WTC11 (cell line): ENCODE results near the gene TSBP1. TPM values are rescaled to one million over a fixed set of nuclear protein-coding genes. Genes with fewer than 3 reads are reported as not detected.
A peak's percentile ranks its signal among the peaks of the same experiment; 100 is the strongest.

Experiments used
- ATAC-seq: fragments of 200-7000 bp; cut with Tn5 transposase; 2 replicates; pipeline ENCODE4 v1.10.0; 2021; ENCODE audit warnings: mild to moderate bottlenecking, moderate library complexity
- CTCF ChIA-PET: fragments of 300-600 bp; sonication (Branson Sonifier 250); formaldehyde crosslinking; loops from one replicate; lab custom pipeline; 2021; ENCODE audit warnings: antibody characterized with exemption; lab: Charles Lee
- POLR2A ChIA-PET: fragments of 350-600 bp; sonication (Branson Sonifier 250); formaldehyde crosslinking; loops from one replicate; lab custom pipeline; 2021; ENCODE audit warnings: antibody characterized with exemption; lab: Charles Lee
- DNase-seq: peaks from one replicate; pipeline ENCODE4 v3.0.0; 2021; ENCODE audit warnings: low spot score
- H3K27ac Mint-ChIP-seq: 2 replicates; pipeline ENCODE4 v1.8.0; 2021; ENCODE audit warnings: mixed read lengths
- H3K27me3 Mint-ChIP-seq: 2 replicates; pipeline ENCODE4 v1.8.0; 2021; ENCODE audit warnings: low read depth, mild to moderate bottlenecking, moderate library complexity, mixed read lengths
- H3K36me3 Mint-ChIP-seq: 2 replicates; pipeline ENCODE4 v1.8.0; 2021; ENCODE audit warnings: mixed read lengths
- H3K4me1 Mint-ChIP-seq: 2 replicates; pipeline ENCODE4 v1.8.0; 2022; ENCODE audit warnings: mixed read lengths
- H3K4me3 Mint-ChIP-seq: 2 replicates; pipeline ENCODE4 v1.8.0; 2021; ENCODE audit warnings: mild to moderate bottlenecking, moderate library complexity, mixed read lengths
- H3K9me3 Mint-ChIP-seq: 2 replicates; pipeline ENCODE4 v1.8.0; 2021; ENCODE audit warnings: mixed read lengths
- ATF6 ChIP-seq: sonication (generic); formaldehyde crosslinking; IDR thresholded peaks from 2 replicates; pipeline ENCODE4 v1.8.1; 2023; ENCODE audit warnings: mild to moderate bottlenecking, missing genetic modification reagents
- CBFB ChIP-seq: sonication (generic); formaldehyde crosslinking; IDR thresholded peaks from 2 replicates; pipeline ENCODE4 v1.8.1; 2022; ENCODE audit warnings: mild to moderate bottlenecking, low read depth, missing genetic modification reagents
- E2F1 ChIP-seq: sonication (generic); formaldehyde crosslinking; IDR thresholded peaks from 2 replicates; pipeline ENCODE4 v1.8.0; 2022; ENCODE audit warnings: mild to moderate bottlenecking, missing genetic modification reagents
- E2F4 ChIP-seq: sonication (generic); formaldehyde crosslinking; IDR thresholded peaks from 2 replicates; pipeline ENCODE4 v1.8.1; 2022; ENCODE audit warnings: low read depth, mild to moderate bottlenecking, moderate library complexity, missing genetic modification reagents, borderline replicate concordance
- E2F5 ChIP-seq: sonication (generic); formaldehyde crosslinking; IDR thresholded peaks from 2 replicates; pipeline ENCODE4 v1.8.1; 2022; ENCODE audit warnings: mild to moderate bottlenecking, moderate library complexity, missing genetic modification reagents
- ERG ChIP-seq: fragments of 250-450 bp; sonication (Bioruptor Pico); IDR thresholded peaks from 2 replicates; pipeline ENCODE4 v1.8.0; 2021; ENCODE audit warnings: mild to moderate bottlenecking
- FOXJ3 ChIP-seq: sonication (generic); formaldehyde crosslinking; IDR thresholded peaks from 2 replicates; pipeline ENCODE4 v1.9.0; 2021; ENCODE audit warnings: missing genetic modification reagents, mild to moderate bottlenecking, borderline replicate concordance
- GTF2I ChIP-seq: fragments of 250-450 bp; sonication (Bioruptor Pico); conservative IDR thresholded peaks from 2 replicates; pipeline ENCODE4 v1.4.0; 2021; ENCODE audit warnings: mild to moderate bottlenecking
- HMGA2 ChIP-seq: fragments of 250-450 bp; sonication (Bioruptor Pico); IDR thresholded peaks from 2 replicates; pipeline ENCODE4 v1.4.0; 2021; ENCODE audit warnings: mild to moderate bottlenecking, moderate library complexity
- HMGXB4 ChIP-seq: sonication (generic); formaldehyde crosslinking; IDR thresholded peaks from 2 replicates; pipeline ENCODE4 v1.8.1; 2023; ENCODE audit warnings: mild to moderate bottlenecking, moderate library complexity, missing genetic modification reagents
- JAZF1 ChIP-seq: fragments of 250-450 bp; sonication (Bioruptor Pico); IDR thresholded peaks from 2 replicates; pipeline ENCODE4 v1.9.0; 2021; ENCODE audit warnings: moderate library complexity, mild to moderate bottlenecking, inconsistent platforms
- JUN ChIP-seq: sonication (generic); formaldehyde crosslinking; IDR thresholded peaks from 2 replicates; pipeline ENCODE4 v1.8.0; 2023; ENCODE audit warnings: mild to moderate bottlenecking, missing genetic modification reagents
- MLX ChIP-seq: sonication (generic); formaldehyde crosslinking; IDR thresholded peaks from 2 replicates; pipeline ENCODE4 v1.8.1; 2023; ENCODE audit warnings: mild to moderate bottlenecking, missing genetic modification reagents, moderate library complexity
- MXD4 ChIP-seq: fragments of 250-450 bp; sonication (Bioruptor Pico); IDR thresholded peaks from 2 replicates; pipeline ENCODE4 v1.8.0; 2021; ENCODE audit warnings: mild to moderate bottlenecking, moderate library complexity, borderline replicate concordance
- NFATC4 ChIP-seq: fragments of 250-450 bp; sonication (Bioruptor Pico); IDR thresholded peaks from 2 replicates; pipeline ENCODE4 v1.9.0; 2021; ENCODE audit warnings: mild to moderate bottlenecking
- NFE2L1 ChIP-seq: sonication (generic); formaldehyde crosslinking; IDR thresholded peaks from 2 replicates; pipeline ENCODE4 v1.8.1; 2023; ENCODE audit warnings: missing genetic modification reagents
- OVOL2 ChIP-seq: fragments of 250-450 bp; sonication (Bioruptor Pico); IDR thresholded peaks from 2 replicates; pipeline ENCODE4 v1.9.0; 2021; ENCODE audit warnings: mild to moderate bottlenecking, borderline replicate concordance
- RELA ChIP-seq: sonication (generic); formaldehyde crosslinking; IDR thresholded peaks from 2 replicates; pipeline ENCODE4 v1.8.1; 2022; ENCODE audit warnings: missing genetic modification reagents, mild to moderate bottlenecking, borderline replicate concordance
- TEAD4 ChIP-seq: sonication (generic); formaldehyde crosslinking; IDR thresholded peaks from 2 replicates; pipeline ENCODE4 v1.8.0; 2022; ENCODE audit warnings: mild to moderate bottlenecking, missing genetic modification reagents
- ZBTB21 ChIP-seq: sonication (generic); formaldehyde crosslinking; IDR thresholded peaks from 2 replicates; pipeline ENCODE4 v1.8.1; 2023; ENCODE audit warnings: mild to moderate bottlenecking, missing genetic modification reagents, borderline replicate concordance
- ZMAT4 ChIP-seq: fragments of 250-450 bp; sonication (Bioruptor Pico); IDR thresholded peaks from 2 replicates; pipeline ENCODE4 v1.9.0; 2021; ENCODE audit warnings: mild to moderate bottlenecking
- ZNF138 ChIP-seq: sonication (generic); formaldehyde crosslinking; conservative IDR thresholded peaks from 2 replicates; pipeline ENCODE4 v1.8.1; 2022; ENCODE audit warnings: mild to moderate bottlenecking, moderate library complexity, missing genetic modification reagents
- ZNF232 ChIP-seq: sonication (generic); formaldehyde crosslinking; IDR thresholded peaks from 2 replicates; pipeline ENCODE4 v1.8.0; 2022; ENCODE audit warnings: mild to moderate bottlenecking, missing genetic modification reagents
- ZNF263 ChIP-seq: sonication (generic); formaldehyde crosslinking; IDR thresholded peaks from 2 replicates; pipeline ENCODE4 v1.8.1; 2022; ENCODE audit warnings: low read depth, mild to moderate bottlenecking, moderate library complexity, missing genetic modification reagents
- ZNF671 ChIP-seq: fragments of 250-450 bp; sonication (Bioruptor Pico); IDR thresholded peaks from 2 replicates; pipeline ENCODE4 v1.8.0; 2021; ENCODE audit warnings: mild to moderate bottlenecking
- ZSCAN18 ChIP-seq: fragments of 250-450 bp; sonication (Bioruptor Pico); IDR thresholded peaks from 2 replicates; pipeline ENCODE4 v2.1.2; 2022; ENCODE audit warnings: mild to moderate bottlenecking, moderate library complexity
- total RNA-seq: library from RNA; stranded (reverse); gene quantifications from 3 replicates; pipeline ENCODE4 v1.2.3, GENCODE V29; 2021

Gene TSBP1
- total RNA-seq, 1 experiment from 2014 or later, result not detected

GRCh38 chr6:32405656-32406055, 34.0 kb upstream of the TSBP1 start:
- no peak for DNase-seq
- Mint-ChIP-seq H3K27ac (no peak overlapping the region), H3K9me3 (peaks cover 4% of the 10 kb centered on the region), H3K36me3 (no peaks in the 10 kb centered on the region), H3K4me1 (peaks cover 10% of the 10 kb centered on the region; the same call in 1 of the 2 replicates), H3K4me3 (no peak overlapping the region), H3K27me3 (peaks cover 5% of the 10 kb centered on the region; the same call in 1 of the 2 replicates)
- ChIA-PET POLR2A (no interaction called here), CTCF (interaction anchor here (1.1 to 4.7 kb wide), 2 partner anchors 8 to 378 kb away, joined by 3 to 20 read pairs; no protein-coding TSS in a partner anchor)
- no peak for ATAC-seq
- no peak for TF ChIP-seq FOXJ3 (CRISPR knock-in tag)
- no peak for TF ChIP-seq ZSCAN18
- TF ChIP-seq JUN (CRISPR knock-in tag), result no peak
- TF ChIP-seq E2F4 (CRISPR knock-in tag), result no peak
- TF ChIP-seq NFE2L1, result no peak
- no peak for TF ChIP-seq ZNF671 (CRISPR knock-in tag)
- TF ChIP-seq ZNF263 (CRISPR knock-in tag), result no peak
- TF ChIP-seq NFATC4 (CRISPR knock-in tag), result no peak
- no peak for TF ChIP-seq HMGXB4
- TF ChIP-seq CBFB (CRISPR knock-in tag), result no peak
- no peak for TF ChIP-seq HMGA2 (CRISPR knock-in tag)
- no peak for TF ChIP-seq OVOL2 (CRISPR knock-in tag)
- TF ChIP-seq ZMAT4 (CRISPR knock-in tag), result no peak
- TF ChIP-seq ERG (CRISPR knock-in tag), result no peak
- no peak for TF ChIP-seq MXD4 (CRISPR knock-in tag)
- no peak for TF ChIP-seq ZBTB21 (CRISPR knock-in tag)
- no peak for TF ChIP-seq ATF6 (CRISPR knock-in tag)
- no peak for TF ChIP-seq GTF2I (CRISPR knock-in tag)

- CTCF ChIA-PET, result interaction anchor here (1.2 to 4.7 kb wide), 3 partner anchors 10 to 157 kb away, joined by 3 to 20 read pairs (median 12); no protein-coding TSS in a partner anchor
- peak; percentile 70 for ATAC-seq
- TF ChIP-seq JAZF1 (CRISPR knock-in tag) (no peak), E2F5 (CRISPR knock-in tag) (no peak), TEAD4 (CRISPR knock-in tag) (no peak), MLX (no peak), CBFB (CRISPR knock-in tag) (no peak), RELA (CRISPR knock-in tag) (no peak), NFE2L1 (no peak), ZNF138 (CRISPR knock-in tag) (no peak), E2F1 (no peak), ZNF232 (CRISPR knock-in tag) (no peak)
These were observed 31.1 kb upstream of the TSBP1 start for GRCh38 chr6:32402812-32403211.

More at GRCh38 chr6:32402812-32403211, 31.1 kb upstream of the TSBP1 start:
- peaks cover 10% of the 10 kb centered on the region; the same call in 1 of the 2 replicates for H3K4me1 Mint-ChIP-seq
- H3K36me3 Mint-ChIP-seq, result no peaks in the 10 kb centered on the region
- POLR2A ChIA-PET, result no interaction called here
- H3K27ac Mint-ChIP-seq, result no peak overlapping the region
- H3K27me3 Mint-ChIP-seq, result peaks cover 7% of the 10 kb centered on the region; the same call in 1 of the 2 replicates
- H3K9me3 Mint-ChIP-seq, result peaks cover 8% of the 10 kb centered on the region
- no peak for DNase-seq
- no peak overlapping the region for H3K4me3 Mint-ChIP-seq
